Gastrocnemius medialis (tissue), 4 donors: Measurements from ENCODE around the gene GABRB1.

ENCODE experiments used
- POLR2A ChIP-seq, 2 donors: fragments of 450-650 bp; IDR thresholded peaks; one replicate each; pipeline ENCODE4 v1.6.1; 2017; ENCODE audit warnings: antibody characterized with exemption in 2 of 2, mild to moderate bottlenecking in 2 of 2, moderate library complexity in 2 of 2
- TF ChIP-seq, protein P1 (sequence below), 5 experiments: fragments of 450-650 bp in 3 of 5; fragments of 200-600 bp in 2 of 5; sonication (generic) in 2 of 5; IDR thresholded peaks in 4 of 5; conservative IDR thresholded peaks in 1 of 5; 1 replicate in 4 of 5; 2 replicates in 1 of 5; pipeline ENCODE4 v1.5.1; 2016 to 2019; ENCODE audit warnings: antibody characterized with exemption in 5 of 5, mild to moderate bottlenecking in 3 of 5, moderate library complexity in 3 of 5

- TF ChIP-seq, protein P1, sequence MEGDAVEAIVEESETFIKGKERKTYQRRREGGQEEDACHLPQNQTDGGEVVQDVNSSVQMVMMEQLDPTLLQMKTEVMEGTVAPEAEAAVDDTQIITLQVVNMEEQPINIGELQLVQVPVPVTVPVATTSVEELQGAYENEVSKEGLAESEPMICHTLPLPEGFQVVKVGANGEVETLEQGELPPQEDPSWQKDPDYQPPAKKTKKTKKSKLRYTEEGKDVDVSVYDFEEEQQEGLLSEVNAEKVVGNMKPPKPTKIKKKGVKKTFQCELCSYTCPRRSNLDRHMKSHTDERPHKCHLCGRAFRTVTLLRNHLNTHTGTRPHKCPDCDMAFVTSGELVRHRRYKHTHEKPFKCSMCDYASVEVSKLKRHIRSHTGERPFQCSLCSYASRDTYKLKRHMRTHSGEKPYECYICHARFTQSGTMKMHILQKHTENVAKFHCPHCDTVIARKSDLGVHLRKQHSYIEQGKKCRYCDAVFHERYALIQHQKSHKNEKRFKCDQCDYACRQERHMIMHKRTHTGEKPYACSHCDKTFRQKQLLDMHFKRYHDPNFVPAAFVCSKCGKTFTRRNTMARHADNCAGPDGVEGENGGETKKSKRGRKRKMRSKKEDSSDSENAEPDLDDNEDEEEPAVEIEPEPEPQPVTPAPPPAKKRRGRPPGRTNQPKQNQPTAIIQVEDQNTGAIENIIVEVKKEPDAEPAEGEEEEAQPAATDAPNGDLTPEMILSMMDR (IDR thresholded peaks at IDR 0.05 in 4 of 5, conservative IDR thresholded peaks at IDR 0.05 in 1 of 5): no peak
- no peak for TF ChIP-seq POLR2A (IDR thresholded peaks at IDR 0.05)
These were observed 44.6 kb downstream of the GABRB1 start for GRCh38 chr4:47075919-47076318.
